Stimulated activated naive CD8-positive, alpha-beta T cell treated with anti-CD3 and anti-CD28 coated beads, Interleukin-15, Interleukin-2, amounts not matched to agents 100 ng/mL and 50 ng/mL, for 24 hours (primary cell): ENCODE data around the gene EEF2K.
A peak's percentile ranks its signal among the peaks of the same experiment; 100 is the strongest.

ENCODE experiments used
- H3K27ac Mint-ChIP-seq: one replicate; pipeline ENCODE4 v1.8.0; 2021; ENCODE audit warnings: mild to moderate bottlenecking, mixed read lengths
- H3K27me3 Mint-ChIP-seq: one replicate; pipeline ENCODE4 v1.8.0; 2021; ENCODE audit warnings: mixed read lengths
- H3K36me3 Mint-ChIP-seq: one replicate; pipeline ENCODE4 v1.8.0; 2021; ENCODE audit warnings: low read depth, mixed read lengths
- H3K4me1 Mint-ChIP-seq: one replicate; pipeline ENCODE4 v1.8.0; 2021; ENCODE audit warnings: low read depth, mixed read lengths
- H3K4me3 Mint-ChIP-seq: one replicate; pipeline ENCODE4 v1.8.0; 2021; ENCODE audit warnings: mild to moderate bottlenecking, mixed read lengths
- H3K9me3 Mint-ChIP-seq: one replicate; pipeline ENCODE4 v1.8.0; 2021; ENCODE audit warnings: mixed read lengths

The EEF2K gene

DNA sequence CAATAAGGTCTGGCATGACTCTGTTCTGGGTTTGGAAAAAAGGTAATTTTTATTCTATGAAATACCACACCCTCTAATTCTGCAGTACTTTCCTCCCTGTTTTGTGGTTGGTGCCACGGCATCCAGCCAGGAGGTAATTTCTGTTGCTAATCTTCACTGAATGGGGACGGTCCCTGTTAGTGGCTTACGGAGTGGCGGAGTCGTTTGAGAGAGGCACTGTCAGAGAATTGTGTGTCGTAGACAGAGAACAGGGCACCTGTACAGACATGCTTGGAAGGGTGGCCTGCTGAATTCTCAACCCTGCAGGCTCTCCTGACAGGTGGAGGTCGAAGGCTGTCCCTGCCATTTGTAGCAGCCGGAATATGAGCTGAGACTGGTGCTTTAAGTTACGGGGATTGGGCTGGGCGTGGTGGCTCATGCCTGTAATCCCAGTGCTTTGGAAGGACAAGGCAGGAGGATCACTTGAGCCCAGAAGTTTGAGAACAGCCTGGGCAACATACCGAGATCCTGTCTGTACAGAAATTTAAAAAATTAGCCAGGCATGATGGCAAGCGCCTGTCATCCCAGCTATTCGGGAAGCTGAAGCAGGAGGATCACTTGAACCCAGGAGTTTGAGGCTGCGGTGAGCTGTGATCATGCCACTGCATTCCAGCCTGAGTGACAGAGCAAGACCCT lies 33.2 kb downstream of the EEF2K start:
- H3K36me3 Mint-ChIP-seq: peaks cover 25% of the 10 kb centered on the region
- H3K27ac Mint-ChIP-seq: no peak overlapping the region
- H3K4me3 Mint-ChIP-seq: no peak overlapping the region
- H3K4me1 Mint-ChIP-seq: peaks cover 30% of the 10 kb centered on the region
- H3K27me3 Mint-ChIP-seq: no peaks in the 10 kb centered on the region
- no peaks in the 10 kb centered on the region for H3K9me3 Mint-ChIP-seq

DNA sequence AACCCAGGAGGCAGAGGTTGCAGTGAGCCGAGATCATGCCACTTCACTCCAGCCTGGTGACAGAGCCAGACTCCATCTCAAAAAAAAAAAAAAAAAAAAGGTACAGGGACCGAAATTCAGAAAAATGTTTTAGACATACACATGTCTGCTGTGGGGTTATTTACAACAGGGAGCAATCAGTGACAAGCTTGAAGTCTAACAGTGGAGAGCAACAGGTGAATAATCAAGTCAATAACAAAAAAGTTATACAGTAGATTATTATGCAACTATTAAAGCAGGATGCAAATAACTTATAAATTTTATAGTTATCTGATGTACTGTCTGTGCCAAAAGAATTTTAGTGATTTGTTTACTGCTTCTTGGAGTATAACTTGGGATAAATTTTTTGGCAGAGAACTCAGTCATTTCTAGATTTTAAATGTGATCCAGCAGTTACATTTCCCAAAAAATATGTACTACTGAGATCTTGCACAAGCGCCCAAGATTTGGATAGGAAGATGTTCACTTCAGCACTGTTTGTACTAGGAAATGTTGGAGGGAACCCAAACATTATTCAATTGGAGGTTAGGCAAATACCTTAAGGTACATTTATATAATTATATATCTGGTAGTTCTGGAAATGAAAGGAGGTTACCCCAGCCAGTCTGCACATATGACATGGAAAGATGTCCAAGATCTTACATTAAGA lies 34.1 kb downstream of the EEF2K start:
- Mint-ChIP-seq H3K9me3 (no peaks in the 10 kb centered on the region), H3K4me3 (no peak overlapping the region), H3K4me1 (peaks cover 30% of the 10 kb centered on the region), H3K27ac (no peak overlapping the region), H3K36me3 (peaks cover 21% of the 10 kb centered on the region), H3K27me3 (no peaks in the 10 kb centered on the region)

DNA sequence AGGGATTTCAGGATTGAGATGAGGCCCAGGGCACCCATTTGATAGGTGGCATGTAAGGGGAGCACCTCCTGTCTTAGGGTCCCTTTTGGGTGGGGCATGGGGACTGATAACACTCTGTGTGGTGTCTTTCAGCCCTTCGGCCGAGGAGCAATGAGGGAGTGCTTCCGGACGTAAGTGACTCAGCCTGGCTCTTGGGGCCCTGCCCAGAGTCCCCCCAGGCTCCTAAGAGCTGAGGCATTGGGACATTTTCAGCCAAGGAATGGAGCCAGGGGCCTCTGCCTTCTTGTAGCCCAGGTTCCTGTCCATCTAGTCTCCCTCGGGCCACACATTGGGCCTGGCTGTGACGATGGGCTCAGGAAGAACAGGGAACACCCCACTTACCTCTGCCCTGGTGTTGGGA lies 44.4 kb downstream of the EEF2K start:
- Mint-ChIP-seq H3K27ac (no peak overlapping the region), H3K36me3 (peaks cover 67% of the 10 kb centered on the region), H3K4me1 (peaks cover 4% of the 10 kb centered on the region), H3K9me3 (peaks cover 5% of the 10 kb centered on the region), H3K27me3 (no peaks in the 10 kb centered on the region), H3K4me3 (no peak overlapping the region)

DNA sequence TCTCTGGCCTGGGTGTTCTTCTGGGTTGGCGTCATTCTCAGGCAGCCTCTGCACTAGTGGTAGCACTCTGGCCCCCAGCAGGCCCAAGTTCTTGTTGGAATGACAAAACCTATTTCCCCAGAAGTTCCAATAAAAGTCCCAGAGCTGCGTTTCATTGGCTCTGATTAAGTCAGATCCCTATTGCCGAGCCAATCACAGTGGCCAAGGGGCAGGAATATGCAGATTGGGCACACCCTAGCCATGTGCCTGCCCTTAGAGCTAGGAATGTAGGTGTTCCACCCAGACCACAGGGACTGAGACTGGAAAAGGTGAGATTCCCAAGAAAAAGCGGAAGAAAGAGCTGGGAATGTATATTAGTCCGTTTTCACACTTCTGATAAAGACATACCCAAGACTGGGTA lies 46.2 kb downstream of the EEF2K start:
- no peak overlapping the region for H3K4me3 Mint-ChIP-seq
- H3K27me3 Mint-ChIP-seq: no peaks in the 10 kb centered on the region
- peaks cover 5% of the 10 kb centered on the region for H3K9me3 Mint-ChIP-seq
- peaks cover 4% of the 10 kb centered on the region for H3K4me1 Mint-ChIP-seq
- no peak overlapping the region for H3K27ac Mint-ChIP-seq
- H3K36me3 Mint-ChIP-seq: peaks cover 71% of the 10 kb centered on the region

DNA sequence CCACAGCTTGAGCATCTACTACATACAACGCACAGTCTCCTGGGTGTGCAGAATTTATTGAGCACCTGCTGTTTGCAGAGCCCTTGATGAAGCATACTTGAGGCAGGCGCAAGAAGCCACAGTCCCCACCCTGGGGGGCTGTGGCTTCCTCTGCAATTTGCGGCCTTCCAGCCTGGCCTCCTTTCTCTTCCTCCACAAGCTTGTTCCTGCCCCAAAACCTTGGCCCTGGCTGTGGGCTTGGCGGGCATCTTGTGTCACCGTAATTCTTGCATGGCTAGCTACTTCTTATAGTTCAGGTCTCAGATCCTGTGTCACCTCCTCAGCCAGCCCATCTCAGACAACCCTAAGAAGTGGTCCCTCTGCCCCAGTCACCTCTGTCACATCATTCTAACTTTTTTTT lies 47.2 kb downstream of the EEF2K start:
- no peaks in the 10 kb centered on the region for H3K27me3 Mint-ChIP-seq
- peaks cover 5% of the 10 kb centered on the region for H3K9me3 Mint-ChIP-seq
- peaks cover 4% of the 10 kb centered on the region for H3K4me1 Mint-ChIP-seq
- peaks cover 74% of the 10 kb centered on the region for H3K36me3 Mint-ChIP-seq
- no peak overlapping the region for H3K27ac Mint-ChIP-seq
- H3K4me3 Mint-ChIP-seq: no peak overlapping the region

DNA sequence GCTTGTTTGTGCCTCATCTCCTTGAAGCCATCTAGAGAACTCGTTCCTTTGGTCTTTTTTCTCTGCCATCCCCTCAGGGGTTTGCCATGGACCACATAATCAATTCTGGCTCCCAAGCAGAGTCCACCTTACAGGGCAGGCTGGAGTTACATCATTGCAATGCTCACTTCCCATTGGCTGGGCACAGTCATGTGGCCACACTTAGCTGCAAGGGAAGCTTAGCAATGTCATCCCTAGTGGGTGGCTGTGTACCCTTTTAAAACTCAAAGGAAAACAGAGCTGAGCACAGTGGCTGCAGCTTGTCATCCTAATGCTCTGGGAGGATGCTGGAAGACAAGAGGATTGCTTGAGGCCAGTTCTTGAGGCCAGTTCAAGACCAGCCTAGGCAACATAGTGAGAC lies 49.3 kb downstream of the EEF2K start:
- peaks cover 79% of the 10 kb centered on the region for H3K36me3 Mint-ChIP-seq

DNA sequence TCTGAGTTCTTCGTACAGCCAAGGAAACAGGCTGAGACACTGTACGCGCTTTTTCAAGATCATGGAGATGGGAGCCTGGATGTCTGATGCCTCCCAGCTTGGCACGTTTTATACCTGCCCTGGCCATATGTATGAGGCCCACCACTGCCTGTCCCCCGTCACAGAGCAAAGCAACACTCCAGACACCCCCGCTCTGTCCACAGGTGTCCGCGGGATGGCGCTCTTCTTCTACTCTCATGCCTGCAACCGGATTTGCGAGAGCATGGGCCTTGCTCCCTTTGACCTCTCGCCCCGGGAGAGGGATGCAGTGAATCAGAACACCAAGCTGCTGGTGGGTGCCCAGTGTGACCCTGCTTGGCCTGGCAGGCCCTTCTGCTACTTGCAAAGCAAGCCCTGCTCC lies 51.4 kb downstream of the EEF2K start:
- Mint-ChIP-seq H3K4me1 (peaks cover 9% of the 10 kb centered on the region), H3K27ac (no peak overlapping the region), H3K4me3 (no peak overlapping the region), H3K36me3 (peaks cover 80% of the 10 kb centered on the region), H3K27me3 (no peaks in the 10 kb centered on the region), H3K9me3 (peaks cover 5% of the 10 kb centered on the region)

More for the DNA sequence above, 49.3 kb downstream of the EEF2K start:
- Mint-ChIP-seq H3K9me3 (peaks cover 5% of the 10 kb centered on the region), H3K27ac (no peak overlapping the region), H3K27me3 (no peaks in the 10 kb centered on the region), H3K4me3 (no peak overlapping the region), H3K4me1 (peaks cover 4% of the 10 kb centered on the region)

DNA sequence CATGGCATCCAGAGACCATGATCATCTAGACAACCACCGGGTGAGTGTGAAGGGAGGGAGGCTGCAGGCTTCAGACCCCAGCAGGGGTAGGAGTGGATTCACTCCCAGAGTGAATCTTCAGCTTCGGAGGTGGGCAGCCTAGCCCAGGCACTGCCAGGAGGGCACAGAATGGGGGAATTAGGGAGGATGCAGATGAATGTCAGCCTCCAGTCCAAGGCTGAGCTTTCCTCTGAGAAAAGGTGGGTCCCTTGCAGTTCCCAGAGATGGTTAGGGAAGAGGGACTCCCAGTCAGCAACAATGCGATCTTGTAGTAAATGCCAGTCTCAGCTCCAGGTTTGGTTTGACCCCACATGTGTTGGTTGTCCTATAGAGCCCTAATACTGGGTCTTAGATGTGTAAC lies 54.4 kb downstream of the EEF2K start:
- H3K36me3 Mint-ChIP-seq: peaks cover 57% of the 10 kb centered on the region

DNA sequence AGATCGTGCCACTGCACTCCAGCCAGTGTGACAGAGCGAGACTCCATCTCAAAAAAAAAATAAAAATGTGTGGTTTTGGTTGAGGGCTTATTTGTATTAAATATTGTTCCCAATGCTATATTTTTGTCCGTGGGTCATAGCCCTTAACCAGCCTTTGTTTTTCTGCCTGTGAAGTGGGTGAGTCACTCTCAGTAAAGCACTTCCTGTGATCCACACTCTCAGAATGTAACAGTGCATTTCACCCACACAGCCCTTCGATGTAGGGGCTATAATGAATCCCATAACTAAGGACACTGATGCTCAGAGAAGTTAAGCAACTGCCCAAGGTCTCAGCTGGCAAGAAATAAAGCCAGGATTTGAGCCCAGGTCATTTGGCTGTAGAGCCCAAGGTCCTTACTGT lies 56.4 kb downstream of the EEF2K start:
- no peaks in the 10 kb centered on the region for H3K27me3 Mint-ChIP-seq
- no peaks in the 10 kb centered on the region for H3K9me3 Mint-ChIP-seq
- no peak overlapping the region for H3K4me3 Mint-ChIP-seq
- H3K36me3 Mint-ChIP-seq: peaks cover 53% of the 10 kb centered on the region
- peaks cover 10% of the 10 kb centered on the region for H3K4me1 Mint-ChIP-seq
- H3K27ac Mint-ChIP-seq: no peak overlapping the region

More for the DNA sequence above, 54.4 kb downstream of the EEF2K start:
- Mint-ChIP-seq H3K27me3 (no peaks in the 10 kb centered on the region), H3K4me3 (no peak overlapping the region), H3K4me1 (peaks cover 10% of the 10 kb centered on the region), H3K9me3 (no peaks in the 10 kb centered on the region), H3K27ac (no peak overlapping the region)

DNA sequence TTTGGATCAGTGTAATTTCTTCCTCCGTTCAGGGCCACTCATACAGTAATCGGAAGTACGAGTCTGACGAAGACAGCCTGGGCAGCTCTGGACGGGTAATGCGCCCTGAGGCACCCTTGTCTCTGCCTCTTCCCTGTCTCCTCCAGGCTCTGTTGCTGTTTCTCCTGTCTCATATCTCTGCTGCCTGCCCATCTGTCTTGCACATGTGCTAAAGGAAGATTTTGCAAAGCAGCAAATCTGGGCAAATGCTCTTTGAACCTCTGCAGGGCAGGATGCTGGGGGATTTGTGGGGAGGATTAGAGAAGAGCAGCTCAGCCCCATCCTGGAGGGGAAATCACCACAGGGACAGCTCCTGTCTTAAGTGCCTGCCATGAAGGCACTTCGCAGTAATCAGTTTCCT lies 58.7 kb downstream of the EEF2K start:
- H3K36me3 Mint-ChIP-seq: peaks cover 47% of the 10 kb centered on the region
- no peaks in the 10 kb centered on the region for H3K9me3 Mint-ChIP-seq
- no peak overlapping the region for H3K4me3 Mint-ChIP-seq
- no peak overlapping the region for H3K27ac Mint-ChIP-seq
- H3K4me1 Mint-ChIP-seq: peaks cover 10% of the 10 kb centered on the region
- H3K27me3 Mint-ChIP-seq: no peaks in the 10 kb centered on the region

DNA sequence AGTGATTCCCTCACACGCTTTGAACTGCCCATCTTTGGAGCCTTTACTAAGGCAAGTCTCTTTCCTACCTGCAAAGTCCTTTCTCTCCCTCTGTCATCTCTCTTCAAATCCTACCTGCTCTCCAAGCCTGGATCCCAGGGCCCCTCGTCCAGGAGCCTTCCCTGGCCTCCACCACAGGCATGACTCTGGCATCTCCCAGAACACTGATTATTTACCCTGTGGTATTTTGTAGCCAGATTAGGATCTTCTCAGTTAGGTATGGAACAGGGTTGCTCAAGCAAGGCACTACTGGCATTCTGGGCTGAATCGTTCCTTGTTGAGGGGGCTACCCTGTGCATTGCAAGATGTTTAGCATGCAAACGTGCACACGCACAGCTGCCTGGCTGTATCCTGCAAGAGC lies 59.3 kb downstream of the EEF2K start:
- Mint-ChIP-seq H3K36me3 (peaks cover 44% of the 10 kb centered on the region), H3K27ac (no peak overlapping the region), H3K4me1 (peaks cover 11% of the 10 kb centered on the region), H3K9me3 (no peaks in the 10 kb centered on the region), H3K27me3 (no peaks in the 10 kb centered on the region), H3K4me3 (no peak overlapping the region)

DNA sequence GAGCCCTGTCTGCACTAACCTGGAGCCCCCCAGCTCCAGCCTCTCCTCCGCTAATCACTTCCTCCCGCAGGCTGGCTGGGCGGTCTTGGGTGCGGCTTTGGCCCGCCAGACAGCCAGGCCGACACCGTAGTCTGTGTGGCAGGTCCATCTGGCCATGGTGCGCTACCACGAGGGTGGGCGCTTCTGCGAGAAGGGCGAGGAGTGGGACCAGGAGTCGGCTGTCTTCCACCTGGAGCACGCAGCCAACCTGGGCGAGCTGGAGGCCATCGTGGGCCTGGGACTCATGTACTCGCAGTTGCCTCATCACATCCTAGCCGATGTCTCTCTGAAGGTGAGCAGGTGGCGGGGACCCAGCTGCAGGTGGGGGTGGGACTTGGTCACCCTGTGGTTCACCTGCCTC lies 60.5 kb downstream of the EEF2K start:
- Mint-ChIP-seq H3K27ac (no peak overlapping the region), H3K9me3 (no peaks in the 10 kb centered on the region), H3K36me3 (peaks cover 42% of the 10 kb centered on the region), H3K27me3 (no peaks in the 10 kb centered on the region), H3K4me3 (no peak overlapping the region), H3K4me1 (peaks cover 14% of the 10 kb centered on the region)

DNA sequence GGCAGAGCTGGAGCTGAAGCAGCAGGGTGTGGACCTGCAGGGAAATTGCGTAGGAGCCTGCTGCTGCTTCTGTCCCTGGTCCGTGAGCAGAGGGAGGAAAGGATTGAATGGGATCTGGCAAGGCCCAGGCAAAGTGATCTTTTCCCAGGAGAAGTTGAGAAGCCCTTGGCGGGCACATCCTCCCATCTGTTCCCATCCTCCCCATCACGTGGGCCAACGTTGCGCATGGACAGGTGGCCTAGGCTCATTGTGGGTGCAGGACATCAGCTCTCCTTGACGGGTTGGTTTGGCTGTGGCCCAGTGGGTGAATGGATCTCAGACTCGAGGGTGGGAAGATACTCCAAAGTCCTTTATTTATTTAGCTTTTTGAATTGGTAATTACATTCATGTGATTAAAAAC lies 61.7 kb downstream of the EEF2K start:
- Mint-ChIP-seq H3K27ac (no peak overlapping the region), H3K4me3 (no peak overlapping the region), H3K9me3 (no peaks in the 10 kb centered on the region), H3K36me3 (peaks cover 42% of the 10 kb centered on the region), H3K27me3 (no peaks in the 10 kb centered on the region), H3K4me1 (peaks cover 5% of the 10 kb centered on the region)

DNA sequence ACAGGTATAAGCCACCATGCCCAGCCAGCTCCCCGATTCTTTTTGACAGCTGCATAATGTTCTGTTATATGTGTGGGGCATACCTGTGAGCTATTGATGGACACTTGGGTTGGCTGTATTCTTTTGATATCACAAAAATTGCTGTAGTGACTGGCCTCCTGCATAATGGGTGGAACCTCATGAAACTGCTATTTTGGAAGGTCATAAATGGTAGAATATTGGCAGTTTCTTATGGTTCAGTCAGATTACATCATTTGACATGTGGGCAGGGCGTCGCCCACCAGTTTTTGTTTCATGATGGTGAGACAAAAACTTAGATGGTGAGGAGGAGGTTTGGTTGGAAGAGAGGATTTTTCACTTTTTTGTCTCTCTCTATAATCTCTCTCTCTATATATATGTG lies 64.4 kb downstream of the EEF2K start:
- Mint-ChIP-seq H3K9me3 (no peaks in the 10 kb centered on the region), H3K36me3 (peaks cover 40% of the 10 kb centered on the region), H3K27me3 (no peaks in the 10 kb centered on the region), H3K4me1 (peaks cover 5% of the 10 kb centered on the region), H3K27ac (peak overlapping the region; percentile 19), H3K4me3 (no peak overlapping the region)

DNA sequence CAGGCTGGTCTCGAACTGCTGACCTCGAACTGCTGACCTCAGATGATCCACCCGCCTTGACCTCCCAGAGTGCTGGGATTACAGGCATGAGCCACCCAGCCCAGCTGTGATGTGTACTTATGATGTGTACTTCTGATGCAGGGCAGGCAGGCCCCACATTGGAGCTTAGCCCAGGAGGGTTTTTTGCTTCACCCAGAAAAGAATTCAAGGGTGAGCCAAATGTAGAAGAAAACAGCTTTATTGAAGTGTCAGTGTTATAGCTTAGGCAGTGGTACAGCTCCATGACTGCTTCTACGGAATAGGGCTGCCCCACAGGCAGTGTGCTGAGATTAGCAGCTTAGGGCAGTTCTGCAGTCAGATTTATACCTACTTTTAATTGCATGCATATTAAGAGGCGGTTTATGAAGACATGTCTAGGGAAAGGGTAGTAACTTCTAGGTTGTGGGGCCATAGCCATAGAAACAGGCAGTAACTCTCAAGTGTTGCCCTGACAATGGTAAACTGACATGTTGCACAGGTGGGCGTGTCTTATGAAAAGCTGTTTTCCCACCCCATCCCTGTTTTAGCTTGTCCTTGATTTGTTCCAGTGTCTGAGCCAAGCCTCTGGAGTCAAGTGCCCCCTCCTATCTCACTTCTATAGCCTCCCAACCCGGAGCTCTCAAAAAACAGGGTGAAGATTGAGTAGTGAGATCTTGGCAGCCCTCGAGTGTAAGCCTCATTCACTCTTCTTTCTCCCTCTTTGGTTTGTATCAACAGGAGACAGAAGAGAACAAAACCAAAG lies 67.0 kb downstream of the EEF2K start:
- H3K9me3 Mint-ChIP-seq: no peaks in the 10 kb centered on the region
- peaks cover 5% of the 10 kb centered on the region for H3K4me1 Mint-ChIP-seq
- no peak overlapping the region for H3K4me3 Mint-ChIP-seq
- peaks cover 34% of the 10 kb centered on the region for H3K36me3 Mint-ChIP-seq
- H3K27me3 Mint-ChIP-seq: no peaks in the 10 kb centered on the region
- H3K27ac Mint-ChIP-seq: no peak overlapping the region
